SK-N-SH (cell line): ENCODE measurements around the gene APRT. TPM values are rescaled to one million over a fixed set of nuclear protein-coding genes. Genes with fewer than 3 reads are reported as not detected.

Experiments used
- CTCF ChIA-PET: fragments of 300-600, 350-600 bp; formaldehyde crosslinking; extraction: SDS; loops from one replicate; lab custom pipeline; 2021; lab: Yijun Ruan, JAX
- POLR2A ChIA-PET: fragments of 350-600 bp; sonication (Branson Sonifier 250); formaldehyde crosslinking; extraction: SDS; loops from one replicate; lab custom pipeline; 2020; ENCODE audit warnings: antibody characterized with exemption, inconsistent platforms; lab: Yijun Ruan, JAX
- DNase-seq: peaks from one replicate; pipeline ENCODE4 v3.0.0; 2012
- H2AFZ ChIP-seq: fragments of 200-600 bp; sonication (generic); 2 replicates; pipeline ENCODE4 v1.8.1; 2016; ENCODE audit warnings: antibody characterized with exemption, mild to moderate bottlenecking, low read depth
- H3F3A ChIP-seq: fragments of 200-600 bp; sonication (generic); replicated peaks from 2 replicates; pipeline ENCODE3; 2016; ENCODE audit warnings: antibody characterized with exemption, mild to moderate bottlenecking; ENCODE audit not compliant: insufficient read depth
- H3K27ac ChIP-seq, 2 experiments: fragments of 200-500 bp in 1 of 2; fragments of 200-600 bp in 1 of 2; sonication (Bioruptor generic) in 1 of 2; sonication (generic), shearing (Covaris generic) in 1 of 2; 2 replicates each; pipeline versions ENCODE4 v1.5.1 to v1.6.1; 2014 to 2016; ENCODE audit warnings: low read depth in 2 of 2, inconsistent platforms in 1 of 2, low read length in 1 of 2, mild to moderate bottlenecking in 1 of 2, mixed read lengths in 1 of 2
- H3K27me3 ChIP-seq: fragments of 200-600 bp; sonication (generic), shearing (Covaris generic); 2 replicates; pipeline ENCODE4 v1.6.1; 2016; ENCODE audit warnings: mixed run types; ENCODE audit not compliant: insufficient read depth
- H3K36me3 ChIP-seq, 2 experiments: fragments of 200-500 bp in 1 of 2; fragments of 200-600 bp in 1 of 2; sonication (Bioruptor generic) in 1 of 2; sonication (generic) in 1 of 2; replicated peaks in 1 of 2; 2 replicates each; pipeline versions ENCODE3 to v1.5.1; 2014 to 2016; ENCODE audit warnings: low read length in 1 of 2, mild to moderate bottlenecking in 1 of 2; ENCODE audit not compliant: insufficient read depth in 2 of 2, control insufficient read depth in 1 of 2
- H3K4me1 ChIP-seq, 2 experiments: fragments of 200-500 bp in 1 of 2; fragments of 200-600 bp in 1 of 2; sonication (Bioruptor generic) in 1 of 2; sonication (generic), shearing (Covaris generic) in 1 of 2; 2 replicates each; pipeline versions ENCODE4 v1.5.1 to v1.6.1; 2014 to 2016; ENCODE audit warnings: low read depth in 1 of 2, low read length in 1 of 2, mixed run types in 1 of 2; ENCODE audit not compliant: insufficient read depth in 2 of 2, control insufficient read depth in 1 of 2
- H3K4me2 ChIP-seq: fragments of 200-600 bp; sonication (generic), shearing (Covaris generic); 2 replicates; pipeline ENCODE4 v1.6.1; 2017; ENCODE audit warnings: mixed run types
- H3K4me3 ChIP-seq, 2 experiments: fragments of 200-500 bp in 1 of 2; fragments of 200-600 bp in 1 of 2; sonication (Bioruptor generic) in 1 of 2; sonication (generic), shearing (Covaris generic) in 1 of 2; 2 replicates each; pipeline versions ENCODE4 v1.5.1 to v1.8.1; 2014 to 2016; ENCODE audit warnings: low read depth in 2 of 2, inconsistent platforms in 1 of 2, low read length in 1 of 2, mild to moderate bottlenecking in 1 of 2, mixed read lengths in 1 of 2, moderate library complexity in 1 of 2
- H3K79me2 ChIP-seq: fragments of 200-600 bp; sonication (generic); 2 replicates; pipeline ENCODE4 v1.8.1; 2017; ENCODE audit warnings: mild to moderate bottlenecking; ENCODE audit not compliant: insufficient read depth
- H3K9ac ChIP-seq: fragments of 200-600 bp; sonication (generic); 2 replicates; pipeline ENCODE4 v1.6.1; 2017; ENCODE audit warnings: mixed run types
- H3K9me2 ChIP-seq: fragments of 200-600 bp; sonication (generic); 2 replicates; pipeline ENCODE4 v1.6.1; 2017; ENCODE audit warnings: mixed run types
- H3K9me3 ChIP-seq: fragments of 200-600 bp; sonication (generic); 2 replicates; pipeline ENCODE4 v1.6.1; 2017; ENCODE audit warnings: mixed run types, mild to moderate bottlenecking, moderate library complexity
- H4K20me1 ChIP-seq: fragments of 200-600 bp; sonication (generic); 2 replicates; pipeline ENCODE4 v1.6.1; 2017; ENCODE audit warnings: mild to moderate bottlenecking, mixed run types; ENCODE audit not compliant: insufficient read depth
- ELF1 ChIP-seq: IDR thresholded peaks from 2 replicates; pipeline ENCODE4 v1.4.0; 2012
- EP300 ChIP-seq, 2 experiments: IDR thresholded peaks; 2 replicates each; pipeline versions ENCODE4 v1.4.0 to v1.6.1; 2012; ENCODE audit warnings: borderline replicate concordance in 1 of 2, low read depth in 1 of 2, low read length in 1 of 2
- EZH2phosphoT487 ChIP-seq: fragments of 200-600 bp; sonication (generic); IDR thresholded peaks from 2 replicates; pipeline ENCODE4 v1.6.1; 2017; ENCODE audit warnings: low read depth, mixed run types, mild to moderate bottlenecking, antibody characterized with exemption, moderate library complexity, borderline replicate concordance
- JUND ChIP-seq: IDR thresholded peaks from 2 replicates; pipeline ENCODE4 v1.4.0; 2012
- MAX ChIP-seq: IDR thresholded peaks from 2 replicates; pipeline ENCODE4 v1.4.0; 2012; ENCODE audit warnings: low read depth
- NRF1 ChIP-seq: IDR thresholded peaks from 2 replicates; pipeline ENCODE4 v1.6.1; 2012; ENCODE audit warnings: low read depth, mild to moderate bottlenecking, low read length
- POLR2AphosphoS5 ChIP-seq: IDR thresholded peaks from 2 replicates; pipeline ENCODE4 v1.6.1; 2012; ENCODE audit warnings: low read depth, low read length
- REST ChIP-seq: IDR thresholded peaks from 2 replicates; pipeline ENCODE4 v1.6.1; 2012; ENCODE audit warnings: mild to moderate bottlenecking, low read depth, low read length, moderate library complexity
- RXRA ChIP-seq: IDR thresholded peaks from 2 replicates; pipeline ENCODE4 v1.4.0; 2012; ENCODE audit warnings: low read depth, mild to moderate bottlenecking, borderline replicate concordance
- SIN3A ChIP-seq: IDR thresholded peaks from 2 replicates; pipeline ENCODE4 v1.6.1; 2012; ENCODE audit warnings: low read depth, mild to moderate bottlenecking, low read length, moderate library complexity, borderline replicate concordance
- SMC3 ChIP-seq: IDR thresholded peaks from 2 replicates; pipeline ENCODE4 v1.6.1; 2012; ENCODE audit warnings: low read depth, low read length, improper control_type of control experiment
- TAF1 ChIP-seq: IDR thresholded peaks from 2 replicates; pipeline ENCODE4 v1.6.1; 2012; ENCODE audit warnings: low read depth, mild to moderate bottlenecking, low read length, moderate library complexity, borderline replicate concordance
- TEAD4 ChIP-seq: IDR thresholded peaks from 2 replicates; pipeline ENCODE4 v1.4.0; 2012; ENCODE audit warnings: mild to moderate bottlenecking, borderline replicate concordance; ENCODE audit not compliant: insufficient read depth
- ZBTB33 ChIP-seq: IDR thresholded peaks from 2 replicates; pipeline ENCODE4 v1.4.0; 2012; ENCODE audit warnings: low read depth, borderline replicate concordance
- WGBS: methylation state at CpG from one replicate; pipeline ENCODE4 v1.1.6; 2017; ENCODE audit warnings: low lambda C conversion rate; 5-methylcytosine and 5-hydroxymethylcytosine counted together
- polyA plus RNA-seq, 3 experiments: library from polyadenylated mRNA; depleted of rRNA; stranded (reverse); fragments of >200 nt; gene quantifications; 2 replicates each; pipeline ENCODE4 v1.2.3, GENCODE V29; 2012
- TF ChIP-seq, protein P1 (sequence below): IDR thresholded peaks from 2 replicates; pipeline ENCODE4; 2012
- TF ChIP-seq, protein P2 (sequence below): IDR thresholded peaks from 2 replicates; pipeline ENCODE4 v1.4.0; 2012; ENCODE audit warnings: low read depth, borderline replicate concordance
- TF ChIP-seq, protein P3 (sequence below): fragments of 150-350 bp; IDR thresholded peaks from 2 replicates; pipeline ENCODE4 v1.6.1; 2016; ENCODE audit warnings: mild to moderate bottlenecking, low read depth, low read length

The APRT gene
- polyA plus RNA-seq, 1 of the 3 experiments (the other 2 are of a cell fraction): 192 TPM

- TF ChIP-seq REST (no peak), JUND (no peak), ELF1 (no peak), SIN3A (no peak), EP300 (IDR thresholded peaks at IDR 0.05; ENCODE audit: borderline replicate concordance in 1 of 2, low read depth in 1 of 2, low read length in 1 of 2) (no peak)
- TF ChIP-seq, protein P1, sequence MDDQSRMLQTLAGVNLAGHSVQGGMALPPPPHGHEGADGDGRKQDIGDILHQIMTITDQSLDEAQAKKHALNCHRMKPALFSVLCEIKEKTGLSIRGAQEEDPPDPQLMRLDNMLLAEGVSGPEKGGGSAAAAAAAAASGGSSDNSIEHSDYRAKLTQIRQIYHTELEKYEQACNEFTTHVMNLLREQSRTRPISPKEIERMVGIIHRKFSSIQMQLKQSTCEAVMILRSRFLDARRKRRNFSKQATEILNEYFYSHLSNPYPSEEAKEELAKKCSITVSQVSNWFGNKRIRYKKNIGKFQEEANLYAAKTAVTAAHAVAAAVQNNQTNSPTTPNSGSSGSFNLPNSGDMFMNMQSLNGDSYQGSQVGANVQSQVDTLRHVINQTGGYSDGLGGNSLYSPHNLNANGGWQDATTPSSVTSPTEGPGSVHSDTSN: no peak
These were observed 28.2 kb upstream of the APRT start (continued) for GRCh38 chr16:88839745-88840599.

DNA sequence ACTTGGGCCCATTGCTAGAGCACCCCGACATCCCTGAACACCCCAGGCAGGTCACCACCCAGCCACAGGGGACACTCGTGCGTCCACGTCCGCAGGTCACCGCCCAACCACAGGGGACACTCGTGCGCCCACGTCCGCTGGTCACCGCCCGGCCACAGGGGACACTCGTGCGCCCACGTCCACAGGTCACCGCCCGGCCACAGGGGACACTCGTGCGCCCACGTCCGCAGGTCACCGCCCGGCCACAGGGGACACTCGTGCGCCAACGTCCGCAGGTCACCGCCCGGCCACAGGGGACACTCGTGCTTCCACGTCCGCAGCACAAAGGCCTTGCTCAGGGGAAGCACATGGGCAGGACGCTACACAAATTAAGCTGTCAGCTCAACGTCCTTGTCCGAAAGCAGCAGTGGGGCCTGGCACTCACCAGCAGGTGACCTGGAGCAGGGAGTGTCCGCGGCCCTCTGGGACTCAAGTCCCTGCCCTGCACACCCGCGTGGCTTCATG is 27.4 kb upstream of the APRT start:
- DNase-seq: peak; percentile 52
- Histone ChIP-seq H4K20me1 (no peaks in the 10 kb centered on the region), H2AFZ (no peak overlapping the region), H3K9me2 (no peaks in the 10 kb centered on the region), H3K9ac (no peak overlapping the region), H3K4me1 (no peaks in the 10 kb centered on the region), H3K27me3 (no peaks in the 10 kb centered on the region), H3F3A (no peaks in the 10 kb centered on the region), H3K4me3 (no peak overlapping the region), H3K9me3 (no peaks in the 10 kb centered on the region), H3K79me2 (no peaks in the 10 kb centered on the region), H3K36me3 (peaks cover 0 to 24% of the 10 kb centered on the region in 2 experiments), H3K27ac (no peak overlapping the region), H3K4me2 (no peak overlapping the region)
- 96% methylated on average over 34 of the region's 39 CpGs for WGBS
- POLR2A ChIA-PET: no interaction called here
- TF ChIP-seq RXRA (no peak), POLR2AphosphoS5 (no peak), TAF1 (no peak), ZBTB33 (no peak), NRF1 (no peak), ELF1 (no peak), MAX (no peak), TEAD4 (no peak), EZH2phosphoT487 (no peak), SMC3 (no peak)
- TF ChIP-seq, protein P2, sequence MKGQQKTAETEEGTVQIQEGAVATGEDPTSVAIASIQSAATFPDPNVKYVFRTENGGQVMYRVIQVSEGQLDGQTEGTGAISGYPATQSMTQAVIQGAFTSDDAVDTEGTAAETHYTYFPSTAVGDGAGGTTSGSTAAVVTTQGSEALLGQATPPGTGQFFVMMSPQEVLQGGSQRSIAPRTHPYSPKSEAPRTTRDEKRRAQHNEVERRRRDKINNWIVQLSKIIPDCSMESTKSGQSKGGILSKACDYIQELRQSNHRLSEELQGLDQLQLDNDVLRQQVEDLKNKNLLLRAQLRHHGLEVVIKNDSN: no peak
- TF ChIP-seq, protein P3, sequence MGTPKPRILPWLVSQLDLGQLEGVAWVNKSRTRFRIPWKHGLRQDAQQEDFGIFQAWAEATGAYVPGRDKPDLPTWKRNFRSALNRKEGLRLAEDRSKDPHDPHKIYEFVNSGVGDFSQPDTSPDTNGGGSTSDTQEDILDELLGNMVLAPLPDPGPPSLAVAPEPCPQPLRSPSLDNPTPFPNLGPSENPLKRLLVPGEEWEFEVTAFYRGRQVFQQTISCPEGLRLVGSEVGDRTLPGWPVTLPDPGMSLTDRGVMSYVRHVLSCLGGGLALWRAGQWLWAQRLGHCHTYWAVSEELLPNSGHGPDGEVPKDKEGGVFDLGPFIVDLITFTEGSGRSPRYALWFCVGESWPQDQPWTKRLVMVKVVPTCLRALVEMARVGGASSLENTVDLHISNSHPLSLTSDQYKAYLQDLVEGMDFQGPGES: no peak
- CTCF ChIA-PET: interaction anchor here (0.8 to 1.7 kb wide), 3 partner anchors 18 to 22 kb away, joined by 3 to 5 read pairs (median 4); no protein-coding TSS in a partner anchor
